ENCODE data around the gene SMARCB1.

Gene SMARCB1

DNA sequence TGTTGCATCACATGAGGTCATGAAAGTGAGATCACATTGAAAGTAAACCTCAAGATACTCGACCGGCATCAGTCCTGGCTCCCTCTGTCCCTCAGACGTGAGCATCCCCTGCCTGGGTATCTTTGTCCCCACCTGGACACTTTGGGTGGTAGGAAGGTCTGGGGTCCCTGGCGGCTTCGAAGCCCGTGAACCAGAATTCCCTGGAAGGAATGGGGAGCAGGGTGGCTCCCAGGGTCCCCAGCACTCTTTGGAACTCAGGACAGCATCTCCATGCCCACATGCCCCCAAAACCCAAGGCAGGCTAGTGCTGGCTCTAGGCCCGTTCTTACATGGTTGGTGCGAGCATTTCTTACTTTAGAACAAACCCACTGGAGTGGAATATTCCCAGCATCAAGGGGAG, 44.5 kb downstream of the SMARCB1 start:
- TF ChIP-seq, protein P1, sequence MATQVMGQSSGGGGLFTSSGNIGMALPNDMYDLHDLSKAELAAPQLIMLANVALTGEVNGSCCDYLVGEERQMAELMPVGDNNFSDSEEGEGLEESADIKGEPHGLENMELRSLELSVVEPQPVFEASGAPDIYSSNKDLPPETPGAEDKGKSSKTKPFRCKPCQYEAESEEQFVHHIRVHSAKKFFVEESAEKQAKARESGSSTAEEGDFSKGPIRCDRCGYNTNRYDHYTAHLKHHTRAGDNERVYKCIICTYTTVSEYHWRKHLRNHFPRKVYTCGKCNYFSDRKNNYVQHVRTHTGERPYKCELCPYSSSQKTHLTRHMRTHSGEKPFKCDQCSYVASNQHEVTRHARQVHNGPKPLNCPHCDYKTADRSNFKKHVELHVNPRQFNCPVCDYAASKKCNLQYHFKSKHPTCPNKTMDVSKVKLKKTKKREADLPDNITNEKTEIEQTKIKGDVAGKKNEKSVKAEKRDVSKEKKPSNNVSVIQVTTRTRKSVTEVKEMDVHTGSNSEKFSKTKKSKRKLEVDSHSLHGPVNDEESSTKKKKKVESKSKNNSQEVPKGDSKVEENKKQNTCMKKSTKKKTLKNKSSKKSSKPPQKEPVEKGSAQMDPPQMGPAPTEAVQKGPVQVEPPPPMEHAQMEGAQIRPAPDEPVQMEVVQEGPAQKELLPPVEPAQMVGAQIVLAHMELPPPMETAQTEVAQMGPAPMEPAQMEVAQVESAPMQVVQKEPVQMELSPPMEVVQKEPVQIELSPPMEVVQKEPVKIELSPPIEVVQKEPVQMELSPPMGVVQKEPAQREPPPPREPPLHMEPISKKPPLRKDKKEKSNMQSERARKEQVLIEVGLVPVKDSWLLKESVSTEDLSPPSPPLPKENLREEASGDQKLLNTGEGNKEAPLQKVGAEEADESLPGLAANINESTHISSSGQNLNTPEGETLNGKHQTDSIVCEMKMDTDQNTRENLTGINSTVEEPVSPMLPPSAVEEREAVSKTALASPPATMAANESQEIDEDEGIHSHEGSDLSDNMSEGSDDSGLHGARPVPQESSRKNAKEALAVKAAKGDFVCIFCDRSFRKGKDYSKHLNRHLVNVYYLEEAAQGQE (IDR thresholded peaks at IDR 0.05; ENCODE audit: insufficient read depth in 1 of 2, low read depth in 2 of 2, low read length in 2 of 2) = no peak
- TF ChIP-seq TAF1 (IDR thresholded peaks at IDR 0.05; ENCODE audit: borderline replicate concordance, insufficient read depth, low read length) = no peak
- no peak for TF ChIP-seq FOXP2 (optimal IDR thresholded peaks at IDR 0.05; ENCODE audit: borderline replicate concordance, extremely low read depth, extremely low read length, insufficient read depth)
- TF ChIP-seq POLR2AphosphoS5 (IDR thresholded peaks at IDR 0.05; ENCODE audit: low read depth, low read length) = no peak
- TF ChIP-seq SIN3A (IDR thresholded peaks at IDR 0.05; ENCODE audit: borderline replicate concordance, insufficient read depth, low read length) = no peak

DNA sequence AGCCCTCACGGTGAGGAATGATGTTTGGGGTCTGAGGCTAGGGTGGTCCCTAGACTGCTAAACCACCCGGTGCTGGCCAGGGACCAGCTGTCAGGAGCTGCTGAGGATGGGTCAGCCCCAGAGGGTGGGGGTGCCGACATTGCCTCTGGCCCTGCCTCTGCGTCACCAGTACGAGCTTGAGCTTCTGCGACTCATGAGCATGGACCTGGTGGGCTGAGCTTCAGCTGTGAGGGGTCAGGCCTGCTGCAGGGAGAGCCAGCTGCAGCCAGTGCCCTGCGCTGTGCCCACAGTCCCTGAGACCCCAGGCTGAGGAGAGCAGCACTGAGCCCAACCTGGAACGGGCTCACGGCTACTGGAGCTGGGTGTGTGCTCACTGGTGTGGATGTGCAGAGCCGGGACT, 45.0 kb downstream of the SMARCB1 start:
- no peak for TF ChIP-seq POLR2AphosphoS5 (IDR thresholded peaks at IDR 0.05; ENCODE audit: low read depth, low read length)
- no peak for TF ChIP-seq FOXP2 (optimal IDR thresholded peaks at IDR 0.05; ENCODE audit: borderline replicate concordance, extremely low read depth, extremely low read length, insufficient read depth)
- TF ChIP-seq TAF1 (IDR thresholded peaks at IDR 0.05; ENCODE audit: borderline replicate concordance, insufficient read depth, low read length) = no peak
- TF ChIP-seq, protein P1 (IDR thresholded peaks at IDR 0.05; ENCODE audit: insufficient read depth in 1 of 2, low read depth in 2 of 2, low read length in 2 of 2) = no peak
- TF ChIP-seq SIN3A (IDR thresholded peaks at IDR 0.05; ENCODE audit: borderline replicate concordance, insufficient read depth, low read length) = no peak

DNA sequence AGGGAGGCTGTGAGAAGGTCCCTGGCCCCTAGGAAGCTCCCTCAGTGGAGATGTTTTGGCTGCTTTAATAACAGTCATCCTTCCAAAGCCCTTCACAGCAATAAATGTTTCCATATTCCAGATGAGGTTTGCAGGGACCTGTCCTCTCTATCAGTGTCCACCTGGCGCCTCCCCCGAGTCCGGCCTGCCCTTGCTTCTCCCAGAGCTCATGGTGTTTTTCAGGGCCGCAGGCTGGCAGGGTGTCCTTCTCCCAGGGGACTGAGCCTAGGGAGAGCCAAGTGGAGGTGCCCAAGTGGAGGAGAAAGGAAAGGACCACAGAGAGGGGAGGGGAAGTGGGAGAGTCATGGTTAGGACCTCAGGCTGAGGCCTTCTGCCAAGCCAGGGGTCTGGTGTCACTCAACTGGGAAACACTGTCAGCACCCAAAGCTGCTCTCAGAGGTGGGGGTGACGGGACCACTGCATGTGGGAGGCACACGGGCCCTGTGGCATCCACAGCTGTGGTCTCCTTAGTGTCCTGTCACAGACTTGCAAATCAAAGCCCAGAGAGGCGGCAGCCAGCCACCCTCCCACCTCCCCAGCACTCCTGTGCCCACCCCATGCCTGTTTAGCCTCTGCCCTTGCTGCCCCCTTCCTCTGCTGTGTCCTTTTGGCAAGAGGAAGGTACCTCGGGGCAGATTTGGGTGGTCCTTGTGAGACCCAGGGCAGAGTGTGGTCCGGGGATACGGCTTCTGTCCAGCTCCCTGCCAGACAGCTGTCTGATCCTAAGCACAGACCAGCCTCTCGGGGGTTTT, 45.7 kb downstream of the SMARCB1 start:
- TF ChIP-seq TAF1 (IDR thresholded peaks at IDR 0.05; ENCODE audit: borderline replicate concordance, insufficient read depth, low read length) = no peak
- no peak for TF ChIP-seq POLR2AphosphoS5 (IDR thresholded peaks at IDR 0.05; ENCODE audit: low read depth, low read length)
- TF ChIP-seq, protein P1 (IDR thresholded peaks at IDR 0.05; ENCODE audit: insufficient read depth in 1 of 2, low read depth in 2 of 2, low read length in 2 of 2) = no peak
- no peak for TF ChIP-seq SIN3A (IDR thresholded peaks at IDR 0.05; ENCODE audit: borderline replicate concordance, insufficient read depth, low read length)
- TF ChIP-seq FOXP2 (optimal IDR thresholded peaks at IDR 0.05; ENCODE audit: borderline replicate concordance, extremely low read depth, extremely low read length, insufficient read depth) = no peak

DNA sequence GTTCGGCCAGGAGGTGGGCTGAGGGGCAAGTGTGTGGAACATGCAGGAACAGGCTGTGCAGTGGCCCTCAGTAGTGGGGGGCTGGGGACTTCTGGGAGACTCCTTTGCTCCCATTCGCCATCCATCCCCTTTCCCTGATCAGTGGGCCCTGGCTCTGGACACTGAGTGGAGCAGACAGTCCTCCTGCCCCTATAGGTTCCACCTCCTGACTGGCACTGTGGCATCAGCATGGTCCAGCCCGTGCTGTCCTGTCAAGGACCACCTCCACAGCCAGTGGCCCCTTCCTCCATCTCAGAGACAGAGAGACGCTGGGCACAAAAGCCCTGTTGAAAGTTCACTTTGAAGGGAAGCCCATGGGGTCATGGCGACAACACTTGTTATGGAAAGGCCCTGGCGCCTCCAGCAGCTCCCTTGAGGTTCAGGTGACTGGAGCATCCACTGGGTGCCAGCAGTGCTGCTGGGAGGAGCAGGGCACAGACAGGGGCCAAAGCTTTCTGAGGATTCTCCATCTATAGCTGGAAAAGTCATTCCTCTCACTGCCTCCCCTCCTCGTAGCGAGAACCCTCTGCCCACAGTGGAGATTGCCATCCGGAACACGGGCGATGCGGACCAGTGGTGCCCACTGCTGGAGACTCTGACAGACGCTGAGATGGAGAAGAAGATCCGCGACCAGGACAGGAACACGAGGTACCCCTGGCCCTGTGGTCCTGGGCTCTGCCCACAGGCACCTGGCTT, 46.4 kb downstream of the SMARCB1 start:
- TF ChIP-seq FOXP2 (optimal IDR thresholded peaks at IDR 0.05; ENCODE audit: borderline replicate concordance, extremely low read depth, extremely low read length, insufficient read depth) (no peak), POLR2AphosphoS5 (IDR thresholded peaks at IDR 0.05; ENCODE audit: low read depth, low read length) (no peak), TAF1 (IDR thresholded peaks at IDR 0.05; ENCODE audit: borderline replicate concordance, insufficient read depth, low read length) (no peak), SIN3A (IDR thresholded peaks at IDR 0.05; ENCODE audit: borderline replicate concordance, insufficient read depth, low read length) (no peak)
- TF ChIP-seq, protein P1 (IDR thresholded peaks at IDR 0.05; ENCODE audit: insufficient read depth in 1 of 2, low read depth in 2 of 2, low read length in 2 of 2) = no peak

Data from PFSK-1 (cell line).